ENCODE results near the gene CRYBA4. TPM values are rescaled to one million over a fixed set of nuclear protein-coding genes. Genes with fewer than 3 reads are reported as not detected.
"Not testable (repeated sequence)": the region's sequence is repeated elsewhere in the genome, so short reads cannot be mapped to it uniquely, and the experiment has no call there.

Gene CRYBA4
- total RNA-seq, 1 donor from 2014 or later, result not detected

DNA sequence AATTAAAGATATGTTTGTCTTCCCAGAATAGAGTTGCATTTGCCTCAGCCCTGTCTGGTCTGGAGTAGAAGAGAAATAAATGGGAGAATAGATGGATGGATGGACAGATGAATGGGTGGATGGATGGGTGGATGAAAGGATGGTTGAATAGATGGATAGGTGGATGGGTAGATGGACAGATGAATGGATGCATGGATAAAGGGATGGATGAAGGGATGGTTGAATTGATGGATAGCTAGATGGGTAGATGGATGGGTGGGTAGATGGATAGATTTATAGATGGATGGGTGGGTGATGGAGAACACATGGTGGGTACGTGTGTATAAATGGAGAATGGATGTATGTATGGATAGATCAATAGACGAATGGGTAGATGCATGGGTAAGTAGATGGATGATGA lies 12.5 kb upstream of the CRYBA4 start:
- peaks cover 51% of the 10 kb centered on the region for H3K27me3 Mint-ChIP-seq (ENCODE audit: low read depth)
- H3K9me3 Mint-ChIP-seq, result no peaks in the 10 kb centered on the region
- no peaks in the 10 kb centered on the region for H3K36me3 Mint-ChIP-seq (ENCODE audit: low read depth)

DNA sequence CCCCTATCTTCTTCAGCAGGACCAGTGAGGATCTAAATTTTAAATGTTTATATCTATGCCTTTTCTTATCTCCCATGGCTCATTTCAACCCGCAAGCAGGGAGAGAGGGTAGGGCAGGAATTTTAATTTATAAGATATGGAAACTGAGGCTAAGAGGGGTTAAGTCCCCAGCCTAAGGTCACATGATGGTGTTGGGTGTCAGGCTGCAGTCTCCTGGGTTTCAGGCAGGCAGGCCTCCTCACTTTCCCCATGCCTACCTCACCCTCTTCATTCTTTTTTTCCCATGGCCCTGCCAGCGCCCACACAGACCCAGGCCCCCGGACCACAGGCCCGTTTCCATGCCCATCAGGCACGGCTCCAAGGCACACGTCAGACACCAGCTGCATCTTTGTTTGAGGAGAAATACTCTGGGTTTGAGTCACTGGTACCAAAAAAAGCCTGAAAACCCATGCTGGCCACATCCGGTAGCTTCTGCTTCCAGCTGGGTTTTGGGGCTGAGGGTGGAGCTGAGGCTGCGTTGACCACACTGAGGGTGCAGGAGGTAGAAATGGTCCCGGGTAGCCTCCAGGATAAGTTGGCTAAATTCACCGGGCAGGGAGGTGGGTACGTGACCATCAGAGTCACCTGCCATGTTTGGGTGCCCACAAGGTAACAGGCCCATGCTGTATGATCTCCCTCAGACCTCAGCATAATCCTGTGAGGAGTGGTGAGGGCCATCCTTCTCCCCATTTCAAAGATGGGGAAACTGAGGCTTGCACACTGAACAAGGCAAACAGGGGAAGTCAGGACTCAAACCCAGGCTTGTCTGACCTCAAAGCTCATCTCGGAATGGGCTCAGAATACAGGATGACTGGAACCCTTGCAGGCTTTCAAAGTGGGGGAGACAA lies 11.4 kb upstream of the CRYBA4 start:
- Mint-ChIP-seq H3K4me3 (no peak overlapping the region), H3K36me3 (ENCODE audit: low read depth) (no peaks in the 10 kb centered on the region), H3K27ac (ENCODE audit: unreplicated experiment) (no peak overlapping the region), H3K27me3 (ENCODE audit: low read depth) (peaks cover 54% of the 10 kb centered on the region), H3K9me3 (no peaks in the 10 kb centered on the region), H3K4me1 (peaks cover 13% of the 10 kb centered on the region)
- TF ChIP-seq, protein P1, sequence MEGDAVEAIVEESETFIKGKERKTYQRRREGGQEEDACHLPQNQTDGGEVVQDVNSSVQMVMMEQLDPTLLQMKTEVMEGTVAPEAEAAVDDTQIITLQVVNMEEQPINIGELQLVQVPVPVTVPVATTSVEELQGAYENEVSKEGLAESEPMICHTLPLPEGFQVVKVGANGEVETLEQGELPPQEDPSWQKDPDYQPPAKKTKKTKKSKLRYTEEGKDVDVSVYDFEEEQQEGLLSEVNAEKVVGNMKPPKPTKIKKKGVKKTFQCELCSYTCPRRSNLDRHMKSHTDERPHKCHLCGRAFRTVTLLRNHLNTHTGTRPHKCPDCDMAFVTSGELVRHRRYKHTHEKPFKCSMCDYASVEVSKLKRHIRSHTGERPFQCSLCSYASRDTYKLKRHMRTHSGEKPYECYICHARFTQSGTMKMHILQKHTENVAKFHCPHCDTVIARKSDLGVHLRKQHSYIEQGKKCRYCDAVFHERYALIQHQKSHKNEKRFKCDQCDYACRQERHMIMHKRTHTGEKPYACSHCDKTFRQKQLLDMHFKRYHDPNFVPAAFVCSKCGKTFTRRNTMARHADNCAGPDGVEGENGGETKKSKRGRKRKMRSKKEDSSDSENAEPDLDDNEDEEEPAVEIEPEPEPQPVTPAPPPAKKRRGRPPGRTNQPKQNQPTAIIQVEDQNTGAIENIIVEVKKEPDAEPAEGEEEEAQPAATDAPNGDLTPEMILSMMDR (conservative IDR thresholded peaks at IDR 0.05), result no peak
- DNase-seq (ENCODE audit: low read depth, low spot score), result no peak

More for the DNA sequence above, 12.5 kb upstream of the CRYBA4 start:
- no peak for DNase-seq (ENCODE audit: low read depth, low spot score)
- Mint-ChIP-seq H3K27ac (ENCODE audit: unreplicated experiment) (no peak overlapping the region), H3K4me1 (peaks cover 9% of the 10 kb centered on the region), H3K4me3 (no peak overlapping the region)
- TF ChIP-seq, protein P1 (conservative IDR thresholded peaks at IDR 0.05), result no peak

DNA sequence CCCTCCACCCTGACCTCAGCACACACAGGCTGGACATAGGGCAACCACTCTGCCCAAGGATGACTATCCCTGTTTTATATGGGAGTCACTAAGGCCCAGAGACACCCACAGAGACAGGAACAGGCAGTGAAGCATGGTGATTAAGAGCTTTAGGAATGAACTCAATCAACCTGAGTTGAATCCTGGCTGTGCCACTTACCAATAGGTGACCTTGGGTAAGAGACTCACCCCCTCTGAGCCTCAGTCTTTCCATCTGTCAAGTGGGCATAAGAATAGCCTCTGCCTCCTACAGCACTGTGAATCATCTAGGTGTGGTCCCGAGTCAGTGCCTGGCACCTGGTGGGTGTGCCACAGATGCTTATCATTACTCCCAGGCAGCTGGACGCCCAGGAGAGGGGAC lies 10.8 kb upstream of the CRYBA4 start:
- TF ChIP-seq, protein P1 (conservative IDR thresholded peaks at IDR 0.05), result no peak
- no peak for DNase-seq (ENCODE audit: low read depth, low spot score)
- Mint-ChIP-seq H3K27me3 (ENCODE audit: low read depth) (peaks cover 60% of the 10 kb centered on the region), H3K36me3 (ENCODE audit: low read depth) (no peaks in the 10 kb centered on the region), H3K4me1 (peaks cover 13% of the 10 kb centered on the region), H3K9me3 (no peaks in the 10 kb centered on the region), H3K4me3 (no peak overlapping the region), H3K27ac (ENCODE audit: unreplicated experiment) (no peak overlapping the region)

DNA sequence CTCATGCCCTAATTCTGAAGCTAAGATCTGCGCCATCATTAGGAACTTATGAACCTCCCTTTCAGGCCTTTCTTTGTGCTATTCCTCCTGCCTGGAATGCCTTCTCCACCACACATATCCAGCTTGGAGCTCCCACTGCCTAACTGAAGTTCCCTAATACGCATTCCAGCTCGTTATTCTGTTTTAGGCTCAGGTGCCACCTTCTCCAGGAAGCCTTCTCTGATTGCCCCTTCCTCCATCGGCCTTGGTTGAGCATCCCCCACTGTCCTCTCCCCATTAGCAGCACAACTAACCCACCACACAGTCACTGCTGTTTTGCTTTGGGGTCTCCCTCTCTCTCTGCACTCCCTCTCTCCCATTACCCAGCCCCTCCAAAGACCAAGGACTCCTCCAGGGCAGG lies 9.1 kb upstream of the CRYBA4 start:
- DNase-seq (ENCODE audit: low read depth, low spot score), result no peak
- no peaks in the 10 kb centered on the region for H3K36me3 Mint-ChIP-seq (ENCODE audit: low read depth)

DNA sequence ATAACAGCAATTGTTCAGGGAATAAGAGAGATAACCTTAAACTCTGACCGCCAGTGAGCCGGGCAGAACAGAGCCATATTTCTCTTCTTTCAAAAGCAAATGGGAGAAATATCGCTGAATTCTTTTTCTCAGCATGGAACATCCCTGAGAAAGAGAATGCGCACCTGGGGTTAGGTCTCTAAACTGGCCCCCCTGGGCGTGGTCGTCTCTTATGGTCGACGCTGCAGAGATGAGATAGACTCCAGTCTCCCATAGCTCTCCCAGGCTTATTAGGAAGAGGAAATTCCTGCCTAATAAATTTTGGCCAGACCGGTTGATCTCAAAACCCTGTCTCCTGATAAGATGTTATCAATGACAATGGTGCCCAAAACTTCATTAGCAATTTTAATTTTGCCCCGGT lies 8.0 kb upstream of the CRYBA4 start:
- not testable (repeated sequence) for H3K4me3 Mint-ChIP-seq; DNase-seq (ENCODE audit: low read depth, low spot score); H3K9me3 Mint-ChIP-seq; H3K36me3 Mint-ChIP-seq (ENCODE audit: low read depth); H3K27ac Mint-ChIP-seq (ENCODE audit: unreplicated experiment)
- Mint-ChIP-seq H3K4me1 (peaks cover 15% of the 10 kb centered on the region), H3K27me3 (ENCODE audit: low read depth) (peaks cover 68% of the 10 kb centered on the region)

More for the DNA sequence above, 9.1 kb upstream of the CRYBA4 start:
- Mint-ChIP-seq H3K27me3 (ENCODE audit: low read depth) (peaks cover 73% of the 10 kb centered on the region), H3K9me3 (no peaks in the 10 kb centered on the region), H3K4me3 (no peak overlapping the region), H3K4me1 (peaks cover 16% of the 10 kb centered on the region), H3K27ac (ENCODE audit: unreplicated experiment) (no peak overlapping the region)
- TF ChIP-seq, protein P1 (conservative IDR thresholded peaks at IDR 0.05), result no peak

DNA sequence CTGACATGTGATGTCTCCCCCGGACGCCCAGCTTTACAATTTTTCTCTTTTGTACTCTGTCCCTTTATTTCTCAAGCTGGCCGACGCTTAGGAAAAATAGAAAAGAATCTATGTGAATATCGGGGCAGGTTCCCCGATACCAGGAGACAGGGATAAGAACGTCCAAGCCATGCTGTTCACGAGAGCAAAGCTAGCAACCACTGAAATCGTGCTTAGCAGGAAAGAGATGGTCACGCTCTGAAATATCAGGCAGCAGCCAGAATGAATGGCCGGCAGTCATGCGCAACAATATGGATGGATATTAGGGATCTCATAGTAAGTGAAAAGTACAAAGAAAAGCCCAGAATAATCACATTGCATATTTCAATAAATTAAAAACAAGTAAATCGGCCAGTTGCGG lies 7.4 kb upstream of the CRYBA4 start:
- Mint-ChIP-seq H3K36me3 (ENCODE audit: low read depth) (no peaks in the 10 kb centered on the region), H3K27me3 (ENCODE audit: low read depth) (peaks cover 62% of the 10 kb centered on the region), H3K27ac (ENCODE audit: unreplicated experiment) (no peak overlapping the region), H3K4me3 (no peak overlapping the region), H3K9me3 (no peaks in the 10 kb centered on the region), H3K4me1 (peaks cover 15% of the 10 kb centered on the region)
- TF ChIP-seq, protein P1 (conservative IDR thresholded peaks at IDR 0.05), result no peak
- no peak for DNase-seq (ENCODE audit: low read depth, low spot score)
